Fibroblast of pulmonary artery (primary cell): Measurements from ENCODE around the gene LPAR5.
A peak's percentile ranks its signal among the peaks of the same experiment; 100 is the strongest.

Source experiments
- DNase-seq: peaks from one replicate; pipeline ENCODE4 v3.0.0-alpha.2; 2010; ENCODE audit warnings: low read depth
- H3K4me3 ChIP-seq: replicated peaks from 2 replicates; pipeline ENCODE4 v1.5.1; 2011; ENCODE audit warnings: low read depth, mild to moderate bottlenecking, control low read depth, low read length, moderate library complexity
- TF ChIP-seq, protein P1 (sequence below): IDR thresholded peaks from 2 replicates; pipeline ENCODE4 v1.5.1; 2011; ENCODE audit warnings: mild to moderate bottlenecking, control low read depth, low read length, inconsistent platforms; ENCODE audit errors: missing control alignments

Gene LPAR5

GRCh38 chr12:6631549-6631961 is 4.2 kb downstream of the LPAR5 start:
- H3K4me3 ChIP-seq = no peak overlapping the region
- TF ChIP-seq, protein P1, sequence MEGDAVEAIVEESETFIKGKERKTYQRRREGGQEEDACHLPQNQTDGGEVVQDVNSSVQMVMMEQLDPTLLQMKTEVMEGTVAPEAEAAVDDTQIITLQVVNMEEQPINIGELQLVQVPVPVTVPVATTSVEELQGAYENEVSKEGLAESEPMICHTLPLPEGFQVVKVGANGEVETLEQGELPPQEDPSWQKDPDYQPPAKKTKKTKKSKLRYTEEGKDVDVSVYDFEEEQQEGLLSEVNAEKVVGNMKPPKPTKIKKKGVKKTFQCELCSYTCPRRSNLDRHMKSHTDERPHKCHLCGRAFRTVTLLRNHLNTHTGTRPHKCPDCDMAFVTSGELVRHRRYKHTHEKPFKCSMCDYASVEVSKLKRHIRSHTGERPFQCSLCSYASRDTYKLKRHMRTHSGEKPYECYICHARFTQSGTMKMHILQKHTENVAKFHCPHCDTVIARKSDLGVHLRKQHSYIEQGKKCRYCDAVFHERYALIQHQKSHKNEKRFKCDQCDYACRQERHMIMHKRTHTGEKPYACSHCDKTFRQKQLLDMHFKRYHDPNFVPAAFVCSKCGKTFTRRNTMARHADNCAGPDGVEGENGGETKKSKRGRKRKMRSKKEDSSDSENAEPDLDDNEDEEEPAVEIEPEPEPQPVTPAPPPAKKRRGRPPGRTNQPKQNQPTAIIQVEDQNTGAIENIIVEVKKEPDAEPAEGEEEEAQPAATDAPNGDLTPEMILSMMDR = no peak
- DNase-seq = no peak

DNA sequence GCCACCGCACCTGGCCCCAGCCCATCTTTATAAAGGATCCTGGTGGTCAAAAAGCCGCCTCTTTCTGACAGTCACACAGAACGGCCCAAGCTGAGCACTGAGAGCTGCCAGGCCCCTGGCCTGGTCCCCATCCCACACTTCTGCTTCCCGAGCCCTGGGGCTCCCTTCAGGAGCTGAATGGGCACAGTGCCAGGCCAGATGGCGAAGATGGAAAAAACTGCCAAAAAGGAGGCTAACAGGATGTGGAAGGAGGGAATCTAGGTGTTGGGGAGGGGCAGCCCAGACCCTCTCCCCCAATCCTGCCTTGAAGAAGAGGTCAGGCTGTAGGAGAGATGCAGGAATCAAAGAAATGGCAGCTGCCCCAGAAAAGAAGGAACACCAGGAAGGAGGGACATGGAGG is 5.0 kb downstream of the LPAR5 start:
- H3K4me3 ChIP-seq = no peak overlapping the region
- DNase-seq = no peak
- TF ChIP-seq, protein P1 = no peak

DNA sequence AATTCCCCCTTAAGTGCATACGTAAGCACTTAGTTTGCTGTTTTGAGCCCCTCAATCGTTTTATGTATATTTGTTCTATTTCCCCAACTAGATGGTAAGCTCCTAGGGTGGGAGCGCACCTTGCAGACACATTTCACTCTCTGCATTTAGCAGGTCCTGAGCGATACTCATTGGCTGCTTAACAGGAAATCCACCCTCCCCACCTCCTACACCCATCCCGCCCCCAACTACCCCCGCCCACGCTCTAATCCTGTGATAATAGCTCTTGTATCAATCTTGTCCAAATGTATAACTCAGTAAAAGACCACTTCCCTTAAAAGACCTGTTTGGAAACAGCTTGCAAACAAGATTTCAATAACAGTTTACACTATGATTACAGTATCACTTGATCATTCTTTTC is 8.1 kb downstream of the LPAR5 start:
- DNase-seq = no peak
- TF ChIP-seq, protein P1 = no peak

DNA sequence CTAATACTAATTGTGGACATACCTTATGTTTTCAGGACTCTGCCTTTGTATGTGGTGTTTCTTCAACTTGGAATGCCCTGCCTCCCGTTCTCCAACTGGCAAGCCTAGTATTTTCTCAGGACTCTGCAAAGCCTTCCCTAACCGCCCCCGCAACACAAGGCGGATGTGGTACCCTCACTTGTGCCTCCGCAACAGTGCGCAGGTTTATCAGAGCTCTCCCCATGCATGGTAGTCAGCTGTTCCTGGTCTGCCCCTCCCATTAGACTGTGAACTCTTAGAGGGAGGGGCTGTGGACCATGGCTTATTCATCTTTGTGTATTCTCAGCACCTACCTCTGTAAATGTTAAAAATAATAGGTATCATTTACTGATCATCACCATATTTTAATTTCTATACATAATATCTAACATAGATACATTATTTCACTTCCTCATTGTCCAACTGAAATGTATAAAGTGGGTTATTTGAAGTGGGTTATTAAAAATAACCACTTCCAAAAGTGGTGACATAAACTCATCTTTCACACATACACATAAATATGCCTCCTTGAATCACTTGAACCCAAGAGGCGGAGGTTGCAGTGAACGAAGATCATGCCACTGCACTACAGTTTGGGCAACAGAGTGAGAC is 9.0 kb downstream of the LPAR5 start:
- no peak overlapping the region for H3K4me3 ChIP-seq
- DNase-seq = peak; percentile 36
- TF ChIP-seq, protein P1 = no peak

More for the DNA sequence above, 8.1 kb downstream of the LPAR5 start:
- no peak overlapping the region for H3K4me3 ChIP-seq

- no peak overlapping the region for H3K4me3 ChIP-seq
- DNase-seq = no peak
- TF ChIP-seq, protein P1 = no peak
These were observed 14.9 kb downstream of the LPAR5 start for GRCh38 chr12:6620885-6621274.

DNA sequence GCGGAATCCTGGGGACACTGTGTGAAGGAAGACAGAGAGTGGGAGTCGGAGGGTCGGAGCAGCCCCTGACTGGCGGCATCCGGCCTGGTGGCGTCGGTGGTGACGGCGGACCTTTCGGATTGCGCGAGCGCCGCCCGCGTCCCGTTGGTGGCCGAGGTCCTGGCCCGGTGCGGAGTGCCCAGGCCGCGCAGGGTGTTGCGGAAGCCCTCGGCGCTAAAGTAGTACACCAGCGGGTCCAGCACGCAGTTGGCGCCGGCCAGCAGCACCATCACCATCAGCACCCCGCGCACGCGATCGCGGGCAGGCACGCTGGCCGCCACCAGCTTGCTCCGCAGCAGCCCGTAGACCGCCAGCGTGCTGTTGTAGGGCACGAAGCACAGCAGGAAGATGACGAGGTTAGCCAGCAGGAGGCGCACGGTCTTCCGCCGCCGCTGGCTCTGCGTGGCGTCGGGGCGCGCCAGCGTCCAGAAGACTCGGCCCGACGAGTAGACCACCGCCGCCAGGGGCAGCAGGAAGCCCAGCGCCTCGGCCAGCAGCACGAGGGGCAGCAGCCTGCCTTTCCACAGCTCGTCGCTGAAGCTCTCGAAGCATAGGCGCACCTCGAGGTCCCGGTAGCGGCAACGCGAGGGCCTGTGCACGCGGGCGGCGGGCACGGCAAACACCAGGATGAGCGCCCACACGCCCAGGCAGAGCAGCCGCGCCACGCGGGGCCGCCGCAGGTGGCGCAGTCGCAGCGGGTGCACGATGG is 15.4 kb downstream of the LPAR5 start:
- TF ChIP-seq, protein P1 = peak; percentile 43
- DNase-seq = peak; percentile 71
- no peak overlapping the region for H3K4me3 ChIP-seq
